GM19455 (cell line): ENCODE measurements around the gene MICALL1.
A peak's percentile ranks its signal among the peaks of the same experiment; 100 is the strongest.
"Not testable (repeated sequence)": the region's sequence is repeated elsewhere in the genome, so short reads cannot be mapped to it uniquely, and the experiment has no call there.

Experiments
- ATAC-seq: cut with Tn5 transposase; IDR thresholded peaks from one replicate; pipeline ENCODE4 v1.9.1; 2021; ENCODE audit not compliant: unreplicated experiment

MICALL1 gene

DNA sequence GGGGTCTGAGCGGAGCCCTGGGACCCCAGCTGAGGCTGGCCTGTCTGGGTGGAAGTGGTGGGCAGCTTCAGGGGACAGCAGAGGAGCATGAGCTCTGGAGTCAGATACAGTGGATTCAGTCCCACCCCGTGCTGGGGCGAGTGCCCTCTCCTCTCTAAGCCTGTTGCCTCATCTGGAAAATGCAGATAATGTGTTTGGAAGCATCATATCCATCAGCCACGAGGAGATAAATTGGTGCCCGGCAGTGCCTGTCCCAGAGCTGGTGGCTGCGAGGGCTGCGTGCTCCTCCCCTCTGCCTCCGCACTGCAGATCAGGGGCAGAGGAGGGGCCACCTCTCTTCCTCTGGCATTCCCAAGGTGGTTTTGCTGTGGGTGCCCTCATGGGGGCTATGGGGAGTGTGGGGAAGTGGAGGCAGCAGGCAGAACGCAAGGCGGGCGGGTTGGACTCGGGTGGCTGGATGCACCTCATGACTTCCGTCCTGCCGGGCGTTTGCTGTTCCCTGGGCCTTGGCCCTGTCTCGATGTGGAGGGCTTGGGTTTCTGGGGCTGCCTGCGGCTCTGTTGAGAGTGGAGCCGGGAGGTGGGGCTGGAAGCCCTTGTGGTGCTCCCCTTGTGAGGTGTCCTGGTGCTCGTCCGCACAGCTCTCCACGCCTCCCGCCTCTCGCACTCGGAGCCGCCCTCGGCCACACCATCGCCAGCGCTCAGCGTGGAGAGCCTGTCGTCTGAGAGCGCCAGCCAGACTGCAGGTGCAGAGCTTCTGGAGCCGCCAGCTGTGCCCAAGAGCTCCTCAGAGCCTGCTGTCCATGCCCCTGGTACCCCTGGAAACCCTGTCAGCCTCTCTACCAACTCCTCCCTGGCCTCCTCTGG, 20.9 kb downstream of the MICALL1 start:
- ATAC-seq = no peak

DNA sequence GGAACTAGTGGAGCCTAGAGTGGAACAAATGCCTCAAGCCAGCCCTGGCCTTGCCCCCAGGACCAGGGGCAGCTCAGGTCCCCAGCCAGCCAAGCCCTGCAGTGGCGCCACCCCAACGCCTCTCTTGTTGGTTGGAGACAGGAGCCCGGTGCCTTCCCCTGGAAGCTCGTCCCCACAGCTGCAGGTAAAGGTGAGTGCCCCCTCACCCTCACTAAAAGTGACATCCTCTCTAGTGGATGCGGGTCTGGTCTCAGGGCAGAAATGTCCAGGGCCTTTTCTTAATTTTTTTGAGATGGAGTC, 21.5 kb downstream of the MICALL1 start:
- ATAC-seq = no peak

DNA sequence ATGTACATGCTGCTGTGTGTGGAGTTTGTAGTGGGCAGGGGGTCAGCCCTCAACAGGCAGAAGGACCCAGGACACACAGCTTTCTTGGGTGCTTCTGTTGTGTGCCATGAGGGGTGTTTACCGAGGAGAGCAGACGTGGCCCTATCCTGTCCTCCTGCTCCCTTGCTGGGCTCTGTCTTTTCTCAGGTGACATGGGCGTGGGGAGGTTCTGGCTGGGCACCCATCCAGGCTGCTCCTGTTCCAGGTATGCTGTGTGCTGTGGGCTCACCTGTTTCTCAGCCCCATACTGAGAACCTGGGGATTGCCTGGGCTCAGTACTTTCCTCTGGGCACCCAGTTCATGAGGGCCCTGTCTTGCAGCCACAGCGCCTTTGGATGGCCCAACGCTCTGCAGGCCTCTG, 23.3 kb downstream of the MICALL1 start:
- ATAC-seq = no peak

DNA sequence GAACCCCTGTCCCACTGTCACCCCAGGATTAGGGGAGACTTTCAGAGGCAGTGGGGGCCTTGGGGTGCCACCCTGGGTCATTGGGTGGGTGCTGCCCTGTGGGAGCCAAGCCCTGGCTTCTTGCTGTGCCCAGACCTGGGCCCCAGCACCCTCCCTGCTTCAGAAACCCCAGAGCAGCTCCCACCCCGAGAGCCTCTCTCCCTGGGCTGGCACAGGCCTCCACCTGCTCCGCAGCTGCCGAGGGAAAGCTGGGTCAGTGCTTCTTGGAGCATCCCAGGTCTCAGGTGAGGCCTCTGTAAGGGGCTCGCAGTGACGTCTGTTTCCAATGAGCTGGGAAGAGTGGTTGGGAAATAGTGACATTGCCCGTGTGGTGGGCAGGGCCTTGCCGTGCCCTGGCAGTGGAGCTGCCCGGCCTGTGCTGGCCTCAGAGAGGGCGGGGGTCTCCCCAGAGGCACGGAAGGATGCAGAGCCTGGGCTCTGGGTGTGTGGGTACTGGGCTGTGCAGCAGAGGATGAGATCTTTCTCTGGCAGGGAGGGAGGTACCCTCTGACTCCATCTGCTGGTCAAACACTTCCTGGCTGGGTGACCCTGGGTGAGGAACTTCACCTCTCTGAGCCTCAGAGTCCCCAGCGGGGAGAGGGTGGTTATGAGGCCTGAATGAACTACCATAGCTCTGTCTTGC, 24.3 kb downstream of the MICALL1 start:
- ATAC-seq = no peak

DNA sequence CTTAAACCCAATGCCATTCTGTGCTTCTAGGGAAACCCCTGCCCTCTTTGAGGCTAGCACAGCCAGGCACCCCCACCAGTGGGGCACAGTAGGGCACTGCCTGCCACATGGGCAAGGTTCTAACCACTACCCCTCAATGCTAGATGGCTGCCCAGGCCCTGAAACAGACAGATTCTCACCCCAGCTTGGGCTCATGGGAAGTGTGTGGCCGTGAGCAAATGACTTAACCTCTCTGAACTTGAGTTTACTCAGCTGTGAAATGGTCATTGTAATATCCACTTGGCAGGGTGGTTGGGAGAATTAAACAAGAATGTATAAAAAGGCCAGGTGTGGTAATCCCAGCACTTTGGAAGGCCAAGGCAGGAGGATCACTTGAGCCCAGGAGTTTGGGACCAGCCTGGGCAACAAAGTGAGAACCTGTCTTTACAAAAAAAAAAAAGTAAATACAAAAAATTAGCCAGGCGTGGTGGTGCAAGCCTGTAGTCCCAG, 24.9 kb downstream of the MICALL1 start:
- ATAC-seq = no peak

DNA sequence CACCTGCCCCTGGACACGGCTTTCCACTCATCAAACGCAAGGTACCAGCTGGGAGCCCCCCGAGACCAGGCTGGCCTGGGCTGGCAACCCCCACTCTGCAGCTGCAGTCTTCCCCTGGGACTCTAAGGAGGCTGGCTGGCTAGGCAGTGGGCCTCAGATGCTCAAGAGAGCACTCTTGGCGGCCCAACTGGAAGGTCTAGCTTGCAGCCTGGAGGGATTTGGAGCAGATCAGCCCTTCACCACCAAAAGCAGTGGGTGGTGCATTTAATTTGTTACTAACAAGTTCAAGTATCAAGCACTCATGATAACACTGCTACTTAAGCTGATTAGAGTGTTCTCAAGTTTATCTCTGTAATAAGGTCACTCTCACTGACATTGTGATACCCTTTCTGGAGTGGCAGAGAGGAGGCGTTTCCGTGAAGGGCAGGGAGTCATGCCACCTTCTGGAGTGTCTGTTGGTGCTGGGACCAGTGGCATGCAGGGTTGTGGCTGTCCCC, 25.8 kb downstream of the MICALL1 start:
- no peak for ATAC-seq

DNA sequence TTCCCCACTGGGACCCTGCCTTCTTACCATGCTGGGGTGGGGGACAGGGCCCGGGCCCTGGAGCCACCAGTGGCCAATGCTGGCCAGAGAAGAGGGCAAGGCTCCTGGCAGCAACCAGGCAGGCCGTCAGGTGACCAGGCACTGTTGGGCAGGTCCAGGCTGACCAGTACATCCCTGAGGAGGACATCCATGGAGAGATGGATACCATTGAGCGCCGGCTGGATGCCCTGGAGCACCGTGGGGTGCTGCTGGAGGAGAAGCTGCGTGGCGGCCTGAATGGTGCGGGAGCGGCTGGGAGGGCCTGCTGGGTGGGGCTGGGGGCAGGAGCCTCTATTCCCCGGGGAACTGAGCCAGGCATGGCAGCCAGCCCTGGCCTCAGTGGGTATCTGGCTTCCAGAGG, 26.3 kb downstream of the MICALL1 start:
- ATAC-seq = no peak

DNA sequence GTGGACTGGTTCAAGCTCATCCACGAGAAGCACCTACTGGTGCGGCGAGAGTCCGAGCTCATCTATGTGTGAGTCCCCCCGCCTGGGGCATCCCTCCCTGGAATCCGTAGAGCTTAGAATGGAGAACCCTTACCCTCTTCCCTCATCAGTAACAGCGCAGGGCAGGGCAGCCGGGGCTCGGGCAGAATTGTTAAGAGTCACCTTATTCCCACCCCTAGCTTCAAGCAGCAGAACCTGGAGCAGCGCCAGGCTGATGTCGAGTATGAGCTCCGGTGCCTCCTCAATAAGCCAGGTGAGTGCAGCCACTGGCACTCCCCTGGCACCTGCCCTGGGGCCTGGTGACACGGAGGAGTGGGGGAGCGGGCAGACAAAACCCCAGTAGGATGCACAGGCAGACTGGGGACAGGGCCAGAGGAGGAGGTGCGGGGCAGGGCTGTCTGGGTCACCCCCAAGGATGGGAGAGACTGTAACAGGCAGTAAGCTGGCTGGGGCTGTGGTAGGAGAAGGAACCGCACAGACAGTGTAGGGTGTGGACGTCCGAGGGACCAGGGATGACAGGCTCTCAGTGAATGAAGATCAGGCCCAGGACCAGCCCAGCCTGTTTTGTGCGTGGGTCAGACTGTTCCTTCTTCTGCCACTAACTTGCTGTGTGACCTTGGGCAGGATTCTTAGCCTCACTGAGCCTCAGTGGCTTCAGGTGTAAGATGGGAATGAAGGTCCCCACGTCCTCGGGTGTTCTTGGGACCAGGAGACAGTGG, 26.9 kb downstream of the MICALL1 start:
- ATAC-seq = no peak

DNA sequence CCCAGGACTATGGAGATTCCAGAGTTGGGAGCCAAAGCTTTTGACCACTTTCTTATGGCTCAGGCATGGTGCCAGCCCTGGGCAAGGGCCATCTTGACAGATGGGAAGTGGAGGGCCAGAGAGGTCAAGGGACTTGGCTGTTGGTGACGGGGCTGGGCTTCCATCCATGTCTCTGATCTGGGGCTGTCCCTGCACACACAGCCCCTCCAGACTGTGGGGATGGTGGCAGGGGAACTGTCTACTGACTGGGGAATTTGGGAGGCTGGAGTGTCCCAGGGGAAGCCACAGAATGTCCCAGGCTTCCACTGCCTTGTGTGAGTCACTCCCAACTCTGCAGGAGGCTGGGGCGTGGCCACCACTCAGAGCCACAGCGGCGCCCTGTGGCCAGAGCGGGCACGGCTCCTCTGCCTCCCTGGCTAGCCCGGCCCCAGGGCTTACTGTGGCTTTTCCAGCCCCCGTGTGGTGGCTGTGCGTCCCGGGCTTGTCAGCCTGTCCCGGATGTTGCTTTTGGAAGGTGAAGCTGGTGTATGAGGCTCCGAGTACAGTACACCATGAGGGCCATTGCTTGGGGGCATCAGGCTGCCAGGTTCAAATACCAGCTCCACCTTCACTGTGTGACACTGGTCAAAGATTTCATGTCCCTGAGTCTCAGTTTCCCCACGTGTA, 27.7 kb downstream of the MICALL1 start:
- no peak for ATAC-seq

DNA sequence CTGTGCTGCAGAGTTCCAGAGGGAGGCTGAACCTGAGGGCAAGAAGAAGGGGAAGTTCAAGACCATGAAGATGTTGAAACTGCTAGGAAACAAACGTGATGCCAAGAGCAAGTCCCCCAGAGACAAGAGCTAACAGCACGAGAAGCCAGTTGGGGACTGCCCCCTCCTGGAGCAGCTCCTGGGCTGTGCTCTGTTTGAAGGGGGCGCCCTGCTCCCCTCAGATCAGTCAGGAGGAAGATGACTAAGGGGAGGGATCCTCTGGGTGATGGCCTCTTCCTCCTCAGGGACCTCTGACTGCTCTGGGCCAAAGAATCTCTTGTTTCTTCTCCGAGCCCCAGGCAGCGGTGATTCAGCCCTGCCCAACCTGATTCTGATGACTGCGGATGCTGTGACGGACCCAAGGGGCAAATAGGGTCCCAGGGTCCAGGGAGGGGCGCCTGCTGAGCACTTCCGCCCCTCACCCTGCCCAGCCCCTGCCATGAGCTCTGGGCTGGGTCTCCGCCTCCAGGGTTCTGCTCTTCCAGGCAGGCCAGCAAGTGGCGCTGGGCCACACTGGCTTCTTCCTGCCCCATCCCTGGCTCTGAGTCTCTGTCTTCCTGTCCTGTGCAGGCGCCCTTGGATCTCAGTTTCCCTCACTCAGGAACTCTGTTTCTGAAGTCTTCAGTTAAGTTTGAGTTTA, 34.7 kb downstream of the MICALL1 start:
- ATAC-seq = no peak

DNA sequence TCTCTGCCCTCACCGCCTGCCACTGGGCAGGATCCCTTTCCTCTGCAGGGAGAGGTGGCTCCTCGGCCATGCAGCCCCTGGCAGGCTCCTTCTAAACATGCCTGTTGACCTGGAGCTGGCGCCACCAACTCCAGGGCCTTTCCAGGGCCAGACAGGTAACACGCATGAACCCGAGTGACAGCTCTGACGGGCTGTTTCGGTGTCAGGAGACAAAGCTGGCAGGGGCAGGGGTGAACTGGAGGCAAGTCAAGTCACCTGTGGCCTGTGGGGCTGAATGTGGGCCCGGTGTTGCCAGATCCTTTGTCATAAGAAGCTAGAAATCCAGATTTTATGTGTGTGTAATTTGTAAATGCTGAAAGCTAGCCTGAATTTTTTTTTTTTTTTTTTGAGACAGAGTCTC, 36.0 kb downstream of the MICALL1 start:
- ATAC-seq = no peak

DNA sequence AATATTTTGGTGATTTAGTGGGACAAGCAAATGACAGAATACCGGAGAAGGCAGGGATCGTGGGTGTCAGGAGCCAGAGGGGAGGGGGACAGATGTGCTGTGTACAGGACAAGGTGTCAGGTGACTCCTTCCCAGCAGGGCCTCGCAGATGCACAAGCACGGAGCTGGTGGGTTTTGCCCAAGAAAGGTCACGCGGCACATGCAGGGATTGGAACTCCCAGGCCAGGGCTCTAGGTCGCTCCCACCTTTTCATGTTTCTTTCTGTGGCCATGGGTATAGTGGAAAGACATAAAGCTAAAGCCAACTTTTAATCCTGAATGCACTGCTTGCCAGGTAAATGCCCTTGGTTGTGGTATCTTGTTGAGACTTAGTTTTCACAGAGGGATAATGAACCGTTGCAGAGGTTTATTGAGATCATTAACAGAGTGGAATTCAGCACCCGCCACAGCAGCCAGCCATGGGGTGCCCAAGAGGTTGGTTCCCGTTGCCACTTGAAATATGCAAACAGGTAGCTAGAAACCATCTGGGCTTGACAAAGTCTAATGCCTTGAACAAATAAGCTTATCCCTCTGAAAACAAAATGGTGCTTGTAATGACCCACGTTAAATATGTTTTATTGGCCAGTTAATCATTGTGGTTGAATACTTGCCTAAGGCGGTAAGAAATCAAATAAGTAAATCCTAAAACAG, 37.2 kb downstream of the MICALL1 start:
- ATAC-seq = no peak

DNA sequence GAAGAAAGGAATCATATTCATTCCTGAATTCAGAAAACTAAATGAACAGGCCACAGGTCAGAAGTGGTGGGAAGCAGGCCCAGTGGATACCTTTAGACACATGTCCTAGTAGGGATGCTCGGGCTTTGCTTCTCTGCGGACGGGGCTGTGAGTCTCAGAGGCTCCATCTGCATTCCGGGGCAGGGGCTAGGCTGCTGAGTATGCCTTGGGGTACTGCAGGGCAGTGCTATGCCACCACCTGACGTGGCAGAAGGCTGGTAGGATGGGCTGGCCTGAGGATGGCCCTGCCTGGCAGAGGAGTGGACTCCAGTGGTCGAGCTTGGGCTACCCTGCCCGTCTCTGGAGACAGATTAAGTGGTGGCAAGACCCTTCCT, 37.7 kb downstream of the MICALL1 start:
- ATAC-seq = no peak

DNA sequence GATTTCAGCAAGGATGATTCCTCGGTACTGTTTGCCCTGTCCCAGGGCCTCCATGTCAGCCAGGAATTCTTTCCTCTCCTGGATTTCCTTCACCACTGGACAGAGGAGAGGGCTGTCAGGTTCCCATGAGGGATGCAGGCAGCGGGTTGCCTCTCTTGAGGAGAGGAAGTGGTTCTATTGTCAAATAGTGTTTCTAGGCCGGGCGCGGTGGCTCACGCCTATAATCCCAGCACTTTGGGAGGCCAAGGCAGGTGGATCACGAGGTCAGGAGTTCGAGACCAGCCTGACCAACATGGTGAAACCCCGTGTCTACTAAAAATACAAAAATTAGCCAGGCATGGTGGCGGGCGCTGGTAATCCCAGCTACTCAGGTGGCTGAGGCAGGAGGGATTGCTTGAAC, 38.3 kb downstream of the MICALL1 start:
- not testable (repeated sequence) for ATAC-seq

DNA sequence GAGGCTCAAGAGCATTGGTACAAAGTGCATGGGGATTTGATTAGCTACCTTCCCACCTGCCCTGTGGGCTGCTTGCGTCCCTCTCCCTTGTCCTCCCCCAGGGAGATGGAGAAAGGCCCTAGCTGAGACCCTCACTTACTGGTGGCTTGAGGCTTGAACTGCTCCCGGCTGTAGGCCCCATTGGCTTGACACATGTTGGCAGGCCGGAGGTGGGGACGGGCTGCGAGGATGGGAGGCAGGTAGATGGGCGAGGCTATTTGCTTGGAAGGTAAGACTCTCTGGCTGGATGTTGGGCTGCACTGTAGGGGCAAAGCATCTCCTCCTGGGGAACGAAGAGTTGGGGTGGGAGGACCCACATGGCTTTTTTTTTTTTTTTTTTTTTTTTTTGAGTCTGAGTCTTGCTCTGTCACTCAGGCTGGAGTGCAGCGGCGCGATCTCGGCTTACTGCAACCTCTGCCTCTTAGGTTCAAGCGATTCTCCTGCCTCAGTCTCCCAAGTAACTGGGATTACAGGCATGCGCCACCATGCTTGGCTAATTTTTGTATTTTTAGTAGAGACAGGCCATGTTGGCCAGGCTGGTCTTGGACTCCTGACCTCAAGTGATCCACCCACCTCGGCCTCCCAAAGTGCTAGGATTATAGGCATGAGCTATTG, 41.2 kb downstream of the MICALL1 start:
- not testable (repeated sequence) for ATAC-seq

DNA sequence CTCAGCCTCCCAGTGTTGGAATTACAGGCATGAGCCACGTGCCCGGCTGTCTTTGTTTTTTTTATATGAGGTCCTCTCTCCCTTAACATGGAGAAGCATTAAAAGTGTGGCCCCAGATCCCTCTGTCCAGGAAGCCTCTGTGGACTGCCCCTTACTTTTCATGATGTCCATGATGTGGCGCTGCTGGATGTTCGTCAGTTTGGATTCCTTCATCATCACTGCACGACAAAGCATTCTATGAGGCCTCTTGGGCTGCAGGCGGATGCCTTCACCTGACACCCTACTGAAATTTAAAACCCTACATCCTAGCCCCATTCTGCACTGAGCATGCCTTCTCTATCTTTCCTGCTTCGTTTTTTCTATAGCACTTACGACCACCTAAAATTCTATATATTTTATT, 45.2 kb downstream of the MICALL1 start:
- no peak for ATAC-seq

DNA sequence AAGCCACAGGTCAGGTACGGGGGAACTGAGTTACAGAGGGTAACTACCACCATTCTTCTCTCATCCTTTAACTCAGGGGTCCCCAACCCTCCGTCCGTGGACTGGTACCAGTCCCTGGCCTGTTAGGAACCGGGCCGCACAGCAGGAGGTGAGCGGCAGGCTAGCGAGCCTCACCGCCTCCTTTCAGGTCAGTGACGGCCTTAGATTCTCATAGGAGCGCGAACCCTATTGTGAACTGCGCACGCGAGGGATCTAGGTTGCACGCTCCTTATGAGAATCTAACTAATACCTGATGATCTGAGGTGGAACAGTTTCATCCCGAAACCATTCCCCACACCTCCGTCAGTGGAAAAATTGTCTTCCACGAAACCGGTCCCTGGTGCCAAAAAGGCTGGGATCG, 46.5 kb downstream of the MICALL1 start:
- not testable (repeated sequence) for ATAC-seq

DNA sequence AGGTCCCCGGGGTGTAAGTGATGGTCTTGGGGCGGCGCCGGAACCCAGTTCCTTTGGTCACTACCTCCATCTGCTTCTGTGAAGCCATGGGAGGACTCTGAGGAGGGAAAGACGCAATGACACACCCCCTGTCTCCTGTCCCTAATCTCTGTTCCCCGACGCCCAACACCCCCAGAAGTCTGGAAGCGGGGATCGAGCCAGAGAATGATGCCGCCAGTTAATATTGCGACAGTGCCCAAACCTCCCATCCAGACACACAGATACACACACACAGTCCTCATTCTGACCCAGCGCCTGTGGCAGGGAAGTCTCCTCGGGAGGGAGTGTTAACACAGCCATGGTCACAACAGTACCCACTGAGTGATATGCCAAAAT, 47.0 kb downstream of the MICALL1 start:
- peak; percentile 39 for ATAC-seq

DNA sequence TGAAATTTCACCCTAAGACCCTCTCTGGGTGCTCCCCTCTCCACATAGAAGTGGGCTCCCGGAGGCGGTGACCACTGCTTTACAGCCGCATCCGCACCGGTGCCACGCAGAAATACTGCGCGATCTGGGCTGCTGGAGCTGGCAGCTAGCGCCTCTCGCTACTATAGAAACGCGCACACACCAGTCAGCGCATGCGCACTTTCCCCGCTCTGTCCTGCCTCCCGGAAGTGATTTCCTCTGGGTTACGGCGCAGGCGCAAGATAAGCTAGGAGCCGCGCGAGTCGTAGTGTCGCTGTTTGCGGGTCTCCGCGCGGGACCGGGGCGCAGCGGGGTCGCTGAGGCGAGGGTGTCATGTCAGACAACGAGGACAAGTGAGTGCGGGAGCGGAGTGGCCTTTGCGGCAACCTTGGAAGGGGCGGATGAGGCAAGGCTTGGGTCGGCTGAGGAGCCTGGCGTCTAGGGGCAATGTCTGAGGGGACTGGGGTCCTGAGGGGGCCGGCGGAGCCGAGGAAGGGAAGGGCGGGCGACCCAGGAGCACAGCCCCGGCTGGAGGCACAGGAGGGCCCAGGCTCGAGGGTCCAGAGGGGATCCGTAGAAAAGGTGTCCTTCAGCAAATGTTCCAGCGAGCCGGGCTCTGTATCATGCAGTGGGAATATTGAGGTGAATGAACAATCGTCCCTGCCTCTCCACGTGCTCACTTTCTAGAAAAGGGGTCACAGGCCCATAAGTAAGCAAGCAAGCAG, 47.5 kb downstream of the MICALL1 start, which contains the start of the genes C22orf23 and POLR2F:
Gene C22orf23, minus strand, starts transcription at position 165 of the 743 bp plus-strand sequence. CDS start 452 bp downstream, outside the sequence.
Gene POLR2F, plus strand, starts transcription at position 263 of the 743 bp plus-strand sequence. Its CDS starts 89 bp downstream, at position 352.
- ATAC-seq = peak; percentile 84
